GM12878 (cell line): ENCODE measurements around the gene CSK. TPM values are rescaled to one million over a fixed set of nuclear protein-coding genes. Genes with fewer than 3 reads are reported as not detected.

ENCODE experiments used
- ATAC-seq: fragments of 200-7000 bp; cut with Tn5 transposase; 3 replicates; pipeline ENCODE4 v1.9.1; 2020; ENCODE audit warnings: mild to moderate bottlenecking, moderate library complexity
- BruUV-seq: library from RNA; stranded (reverse); fragments of 400-500 nt; replicated peaks from 2 replicates; lab custom pipeline; 2021; lab: Mats Ljungman, UMichigan
- CTCF ChIA-PET: fragments of 300-600 bp; sonication (Branson Sonifier 250); formaldehyde crosslinking; extraction: SDS; loops from one replicate; lab custom pipeline; 2021; ENCODE audit warnings: inconsistent platforms; lab: Yijun Ruan, JAX
- POLR2A ChIA-PET: fragments of 350-600 bp; formaldehyde crosslinking; extraction: SDS; loops from one replicate; lab custom pipeline; 2021; ENCODE audit warnings: inconsistent platforms; lab: Charles Lee
- RAD21 ChIA-PET: fragments of 300-600 bp; sonication (Branson Sonifier 250); formaldehyde crosslinking; loops from one replicate; lab custom pipeline; 2023; ENCODE audit warnings: antibody characterized with exemption; ENCODE audit not compliant: unreplicated experiment; lab: Charles Lee
- SMC1A ChIA-PET: fragments of 300-600 bp; sonication (Branson Sonifier 250); formaldehyde crosslinking; loops from one replicate; lab custom pipeline; 2023; ENCODE audit not compliant: unreplicated experiment, uncharacterized antibody; lab: Charles Lee
- DNase-seq: peaks from one replicate; pipeline ENCODE4 v3.0.0-alpha.2; 2011; ENCODE audit warnings: low read depth, low spot score
- FAIRE-seq: peaks from 3 replicates; lab custom pipeline; 2011; peaks lifted over from hg19 to GRCh38; lab: Jason Lieb, UNC
- H2AFZ ChIP-seq: 2 replicates; pipeline ENCODE4 v1.6.0; 2011; ENCODE audit warnings: low read depth, low read length, control low read depth; ENCODE audit not compliant: control insufficient read depth
- H3K27ac ChIP-seq: 2 replicates; pipeline ENCODE4 v1.5.1; 2011; ENCODE audit warnings: control low read depth; ENCODE audit not compliant: control insufficient read depth, insufficient read depth
- H3K27me3 ChIP-seq, 2 experiments: replicated peaks in 1 of 2; 2 replicates each; pipeline versions ENCODE4 v1.6.0 to v1.6.1; 2011; ENCODE audit warnings: low read length in 1 of 2; ENCODE audit not compliant: control insufficient read depth in 2 of 2, insufficient read depth in 2 of 2
- H3K36me3 ChIP-seq, 2 experiments: 2 replicates each; pipeline ENCODE4 v1.5.1; 2011; ENCODE audit warnings: low read length in 1 of 2; ENCODE audit not compliant: control insufficient read depth in 2 of 2, insufficient read depth in 2 of 2
- H3K4me1 ChIP-seq: 2 replicates; pipeline ENCODE4 v1.6.1; 2011; ENCODE audit warnings: mild to moderate bottlenecking, low read length, moderate library complexity, mixed read lengths; ENCODE audit not compliant: control insufficient read depth, insufficient read depth
- H3K4me2 ChIP-seq: 2 replicates; pipeline ENCODE4 v1.6.0; 2011; ENCODE audit warnings: control low read depth; ENCODE audit not compliant: control insufficient read depth, insufficient read depth
- H3K4me3 ChIP-seq: fragments of 200-600 bp; sonication (generic); 2 replicates; pipeline ENCODE4 v1.5.1; 2016
- H3K79me2 ChIP-seq: 2 replicates; pipeline ENCODE4 v1.6.0; 2011; ENCODE audit warnings: low read length; ENCODE audit not compliant: control insufficient read depth, insufficient read depth
- H3K9ac ChIP-seq: 2 replicates; pipeline ENCODE4 v1.8.0; 2011; ENCODE audit warnings: low read length, control low read depth, mixed read lengths; ENCODE audit not compliant: control insufficient read depth, insufficient read depth
- H3K9me3 ChIP-seq: replicated peaks from 3 replicates; pipeline ENCODE4 v1.5.1; 2011; ENCODE audit warnings: mild to moderate bottlenecking, low read length; ENCODE audit not compliant: control insufficient read depth, insufficient read depth
- H4K20me1 ChIP-seq: 2 replicates; pipeline ENCODE4 v1.6.0; 2011; ENCODE audit not compliant: control insufficient read depth, insufficient read depth
- BRCA1 ChIP-seq: IDR thresholded peaks from 2 replicates; pipeline ENCODE4 v1.6.1; 2011; ENCODE audit warnings: low read depth, low read length, improper control_type of control experiment
- CBX3 ChIP-seq: fragments of 200-600 bp; sonication (generic); IDR thresholded peaks from 2 replicates; pipeline ENCODE4 v1.6.1; 2016; ENCODE audit warnings: low read depth, borderline replicate concordance
- DPF2 ChIP-seq: fragments of 450-650 bp; IDR thresholded peaks from 2 replicates; pipeline ENCODE4 v1.6.1; 2017; ENCODE audit warnings: mild to moderate bottlenecking
- EGR1 ChIP-seq, 2 experiments: IDR thresholded peaks; 1 replicate in 1 of 2; 2 replicates in 1 of 2; pipeline ENCODE4 v1.6.1; 2011 to 2012; ENCODE audit warnings: low read depth in 2 of 2, low read length in 2 of 2, borderline replicate concordance in 1 of 2, mild to moderate bottlenecking in 1 of 2, moderate library complexity in 1 of 2
- GATAD2B ChIP-seq: fragments of 450-650 bp; conservative IDR thresholded peaks from 2 replicates; pipeline ENCODE4 v1.6.1; 2017; ENCODE audit warnings: low read depth, mild to moderate bottlenecking, moderate library complexity
- IRF4 ChIP-seq: IDR thresholded peaks from 2 replicates; pipeline ENCODE4 v1.6.1; 2011; ENCODE audit warnings: low read depth, low read length
- MEF2B ChIP-seq: fragments of 450-650 bp; IDR thresholded peaks from 2 replicates; pipeline ENCODE4 v1.6.1; 2018; ENCODE audit warnings: mild to moderate bottlenecking, moderate library complexity; ENCODE audit not compliant: partially characterized antibody, poor library complexity, severe bottlenecking
- MXI1 ChIP-seq: fragments of 150-350 bp; IDR thresholded peaks from 2 replicates; pipeline ENCODE4 v1.6.1; 2011; ENCODE audit warnings: low read depth, mild to moderate bottlenecking, inconsistent platforms, low read length, improper control_type of control experiment
- NRF1 ChIP-seq: conservative IDR thresholded peaks from 2 replicates; pipeline ENCODE4 v1.6.1; 2011; ENCODE audit warnings: mild to moderate bottlenecking, low read depth, low read length, improper control_type of control experiment
- RCOR1 ChIP-seq: conservative IDR thresholded peaks from 2 replicates; pipeline ENCODE4 v1.6.1; 2012; ENCODE audit warnings: low read depth, low read length, improper control_type of control experiment
- SMAD1 ChIP-seq: fragments of 450-650 bp; IDR thresholded peaks from 2 replicates; pipeline ENCODE4 v1.6.1; 2018; ENCODE audit warnings: mild to moderate bottlenecking, low read depth; ENCODE audit not compliant: partially characterized antibody
- ZNF24 ChIP-seq: fragments of 450-650 bp; IDR thresholded peaks from 2 replicates; pipeline ENCODE4 v1.6.1; 2017; ENCODE audit warnings: antibody characterized with exemption, mild to moderate bottlenecking
- WGBS: methylation state at CpG from one replicate; pipeline ENCODE4 v1.1.6; 2016; ENCODE audit warnings: low lambda C conversion rate; ENCODE audit not compliant: insufficient replicate concordance, insufficient coverage; ENCODE audit errors: missing lambda C conversion rate; 5-methylcytosine and 5-hydroxymethylcytosine counted together
- in situ Hi-C: fragments of 300-500 bp; cut with MboI; formaldehyde crosslinking; loops from 9 replicates; pipeline ENCODE4 v1.14.3; 2018; ENCODE audit warnings: mixed read lengths
- intact Hi-C: fragments of 100-400 bp; cut with micrococcal nuclease; formaldehyde crosslinking; loops from one replicate; pipeline ENCODE4 v1.14.2; 2022; ENCODE audit not compliant: unreplicated experiment
- polyA plus RNA-seq, 11 experiments: library from polyadenylated mRNA; depleted of rRNA in 4 of 11; unstranded in 6 of 11; stranded (reverse) in 5 of 11; fragments of >200 nt; fragmentation: Nextera tagmentation in 4 of 11; fragmentation: Illumina TruSeq in 1 of 11; extraction: Ambion mirVana in 4 of 11; extraction: Trizol in 1 of 11; gene quantifications; 1 replicate in 1 of 11; 2 replicates in 10 of 11; pipeline versions ENCODE4 v1.2.1 to v1.2.3, GENCODE V29; 2011 to 2016; ENCODE audit warnings: inconsistent platforms in 2 of 11, missing spikeins in 2 of 11, low read depth in 1 of 11
- total RNA-seq, 4 experiments: library from RNA; depleted of rRNA in 3 of 4; stranded (reverse); fragments of >200 nt in 3 of 4; fragmentation: Illumina TruSeq in 1 of 4; extraction: Trizol in 1 of 4; gene quantifications; 2 replicates each; pipeline versions ENCODE4 v1.2.1 to v1.2.3, GENCODE V29; 2013 to 2021
- TF ChIP-seq, protein P1 (sequence below): fragments of 150-350 bp; IDR thresholded peaks from 2 replicates; pipeline ENCODE4 v1.6.1; 2014; ENCODE audit warnings: mild to moderate bottlenecking, low read depth, low read length

Gene CSK
- total and polyA plus RNA-seq, 10 of the 15 experiments (the other 5 are each of a cell fraction or from before 2014, with no cell fraction given), result 3.4 to 327 (median 75.8) TPM

DNA sequence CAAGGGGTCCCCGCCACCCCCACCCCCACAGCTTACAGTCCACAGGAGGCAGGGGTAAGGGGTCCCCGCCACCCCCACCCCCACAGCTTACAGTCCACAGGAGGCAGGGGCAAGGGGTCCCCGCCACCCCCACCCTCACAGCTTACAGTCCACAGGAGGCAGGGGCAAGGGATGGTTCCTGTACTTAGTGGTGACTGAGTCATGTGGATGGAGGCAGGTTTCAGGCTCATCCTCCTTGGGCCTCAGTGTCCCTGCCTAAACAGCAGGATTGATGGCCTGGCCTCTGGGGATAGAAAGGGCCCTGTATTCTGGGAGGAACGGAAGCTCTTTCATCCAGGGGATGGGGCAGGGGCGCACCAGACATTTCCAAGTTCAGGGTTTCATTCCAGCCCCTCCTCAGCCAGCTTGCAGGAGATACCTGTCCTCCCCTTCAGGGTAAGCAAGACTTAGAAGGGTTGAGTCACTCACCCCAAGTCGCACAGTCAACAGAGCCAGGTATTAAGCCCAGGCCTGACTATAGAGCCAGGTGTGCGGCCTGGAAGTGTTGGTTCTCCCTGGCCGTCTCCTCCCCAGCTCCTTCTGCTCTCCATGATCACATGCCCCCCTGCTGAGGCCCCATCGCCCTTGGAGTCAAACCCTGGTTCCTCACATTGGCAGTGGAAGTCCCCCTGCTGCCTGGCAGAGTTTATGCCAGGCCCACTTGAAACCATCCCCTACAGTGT, 12.5 kb downstream of the CSK start:
- TF ChIP-seq MXI1 (no peak), GATAD2B (no peak), CBX3 (no peak), DPF2 (no peak), NRF1 (no peak), SMAD1 (no peak), MEF2B (no peak), RCOR1 (no peak), BRCA1 (no peak), EGR1 (IDR thresholded peaks at IDR 0.05; ENCODE audit: borderline replicate concordance in 1 of 2, low read depth in 2 of 2, low read length in 2 of 2) (no peak), IRF4 (no peak), ZNF24 (no peak)
- TF ChIP-seq, protein P1, sequence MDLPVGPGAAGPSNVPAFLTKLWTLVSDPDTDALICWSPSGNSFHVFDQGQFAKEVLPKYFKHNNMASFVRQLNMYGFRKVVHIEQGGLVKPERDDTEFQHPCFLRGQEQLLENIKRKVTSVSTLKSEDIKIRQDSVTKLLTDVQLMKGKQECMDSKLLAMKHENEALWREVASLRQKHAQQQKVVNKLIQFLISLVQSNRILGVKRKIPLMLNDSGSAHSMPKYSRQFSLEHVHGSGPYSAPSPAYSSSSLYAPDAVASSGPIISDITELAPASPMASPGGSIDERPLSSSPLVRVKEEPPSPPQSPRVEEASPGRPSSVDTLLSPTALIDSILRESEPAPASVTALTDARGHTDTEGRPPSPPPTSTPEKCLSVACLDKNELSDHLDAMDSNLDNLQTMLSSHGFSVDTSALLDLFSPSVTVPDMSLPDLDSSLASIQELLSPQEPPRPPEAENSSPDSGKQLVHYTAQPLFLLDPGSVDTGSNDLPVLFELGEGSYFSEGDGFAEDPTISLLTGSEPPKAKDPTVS, result no peak
- no peak for FAIRE-seq
- H3K9me3 ChIP-seq, result no peaks in the 10 kb centered on the region
- in situ Hi-C loops (no loop called here), intact Hi-C loops (no loop called here)
- peaks cover 67% of the 10 kb centered on the region for H3K4me1 ChIP-seq
- DNase-seq, result no peak
- BruUV-seq, result no TSS peak
- H3K36me3 ChIP-seq, result peaks cover 25 to 34% of the 10 kb centered on the region in 2 experiments; a peak in 3 of 4 replicates
- no peak overlapping the region for H3K27ac ChIP-seq
- WGBS, result 81% methylated on average over 7 of the region's 9 CpGs
- H3K4me2 ChIP-seq, result no peak overlapping the region
- ChIA-PET RAD21 (interaction anchor here (0.9 to 22.9 kb wide), 7 partner anchors 8 to 410 kb away, joined by 3 to 1186 read pairs (median 5); partner anchors contain the start of gene CSK), SMC1A (interaction anchor here (0.9 to 15.7 kb wide), 7 partner anchors 5 to 217 kb away, joined by 3 to 811 read pairs (median 7); partner anchors contain the start of gene CSK), POLR2A (interaction anchor here (1.0 to 14.2 kb wide), 3 partner anchors 18 to 112 kb away, joined by 5 to 602 read pairs (median 6); partner anchors contain the start of genes CSK and FAM219B), CTCF (interaction anchor here (0.6 to 25.9 kb wide), 10 partner anchors 5 to 171 kb away, joined by 3 to 1288 read pairs (median 6); partner anchors contain the start of genes CSK and ULK3)
- H3K79me2 ChIP-seq, result peaks cover 88% of the 10 kb centered on the region
- H3K9ac ChIP-seq, result no peak overlapping the region
- no peak overlapping the region for H3K4me3 ChIP-seq
- ATAC-seq, result no peak
- no peaks in the 10 kb centered on the region for H3K27me3 ChIP-seq
- no peak overlapping the region for H2AFZ ChIP-seq
- H4K20me1 ChIP-seq, result peaks cover 6% of the 10 kb centered on the region; the same call in 1 of the 2 replicates
